Subcutaneous adipose tissue (tissue), 4 donors: ENCODE data around the gene ADRA1B. TPM values are rescaled to one million over a fixed set of nuclear protein-coding genes. Genes with fewer than 3 reads are reported as not detected.

Experiments used
- total RNA-seq, 4 donors: library from RNA; depleted of rRNA; stranded (reverse); fragments of >200 nt; gene quantifications; one replicate each; pipeline ENCODE4 v1.1.0, GENCODE V29; 2016
- TF ChIP-seq, protein P1 (sequence below): fragments of 450-650 bp; IDR thresholded peaks from one replicate; pipeline ENCODE4 v1.5.1; 2016; ENCODE audit warnings: low read depth, mild to moderate bottlenecking, control low read depth, antibody characterized with exemption, moderate library complexity

The ADRA1B gene
- total RNA-seq, 4 donors from 2014 or later = 1.5 to 2.6 (median 2.1) TPM

DNA sequence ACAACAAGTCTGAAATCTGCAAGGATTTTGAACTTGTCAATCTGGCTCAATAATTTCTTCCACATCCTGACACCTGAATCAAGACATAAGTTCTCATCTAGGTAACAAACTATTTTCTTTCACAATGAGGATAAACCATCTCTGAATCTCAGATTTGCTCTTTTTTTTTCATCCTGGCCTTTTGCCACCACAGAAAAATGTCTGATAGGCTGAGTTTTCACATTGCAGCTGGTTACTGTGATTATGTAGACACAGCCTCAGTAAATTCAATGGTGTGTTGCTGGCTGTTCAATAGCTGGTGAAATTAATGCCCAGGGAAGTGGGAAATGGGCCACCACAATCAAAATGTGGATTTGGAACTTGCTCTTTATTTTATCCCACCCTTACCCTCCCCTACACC is 2.8 kb upstream of the ADRA1B start:
- TF ChIP-seq, protein P1, sequence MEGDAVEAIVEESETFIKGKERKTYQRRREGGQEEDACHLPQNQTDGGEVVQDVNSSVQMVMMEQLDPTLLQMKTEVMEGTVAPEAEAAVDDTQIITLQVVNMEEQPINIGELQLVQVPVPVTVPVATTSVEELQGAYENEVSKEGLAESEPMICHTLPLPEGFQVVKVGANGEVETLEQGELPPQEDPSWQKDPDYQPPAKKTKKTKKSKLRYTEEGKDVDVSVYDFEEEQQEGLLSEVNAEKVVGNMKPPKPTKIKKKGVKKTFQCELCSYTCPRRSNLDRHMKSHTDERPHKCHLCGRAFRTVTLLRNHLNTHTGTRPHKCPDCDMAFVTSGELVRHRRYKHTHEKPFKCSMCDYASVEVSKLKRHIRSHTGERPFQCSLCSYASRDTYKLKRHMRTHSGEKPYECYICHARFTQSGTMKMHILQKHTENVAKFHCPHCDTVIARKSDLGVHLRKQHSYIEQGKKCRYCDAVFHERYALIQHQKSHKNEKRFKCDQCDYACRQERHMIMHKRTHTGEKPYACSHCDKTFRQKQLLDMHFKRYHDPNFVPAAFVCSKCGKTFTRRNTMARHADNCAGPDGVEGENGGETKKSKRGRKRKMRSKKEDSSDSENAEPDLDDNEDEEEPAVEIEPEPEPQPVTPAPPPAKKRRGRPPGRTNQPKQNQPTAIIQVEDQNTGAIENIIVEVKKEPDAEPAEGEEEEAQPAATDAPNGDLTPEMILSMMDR = no peak

DNA sequence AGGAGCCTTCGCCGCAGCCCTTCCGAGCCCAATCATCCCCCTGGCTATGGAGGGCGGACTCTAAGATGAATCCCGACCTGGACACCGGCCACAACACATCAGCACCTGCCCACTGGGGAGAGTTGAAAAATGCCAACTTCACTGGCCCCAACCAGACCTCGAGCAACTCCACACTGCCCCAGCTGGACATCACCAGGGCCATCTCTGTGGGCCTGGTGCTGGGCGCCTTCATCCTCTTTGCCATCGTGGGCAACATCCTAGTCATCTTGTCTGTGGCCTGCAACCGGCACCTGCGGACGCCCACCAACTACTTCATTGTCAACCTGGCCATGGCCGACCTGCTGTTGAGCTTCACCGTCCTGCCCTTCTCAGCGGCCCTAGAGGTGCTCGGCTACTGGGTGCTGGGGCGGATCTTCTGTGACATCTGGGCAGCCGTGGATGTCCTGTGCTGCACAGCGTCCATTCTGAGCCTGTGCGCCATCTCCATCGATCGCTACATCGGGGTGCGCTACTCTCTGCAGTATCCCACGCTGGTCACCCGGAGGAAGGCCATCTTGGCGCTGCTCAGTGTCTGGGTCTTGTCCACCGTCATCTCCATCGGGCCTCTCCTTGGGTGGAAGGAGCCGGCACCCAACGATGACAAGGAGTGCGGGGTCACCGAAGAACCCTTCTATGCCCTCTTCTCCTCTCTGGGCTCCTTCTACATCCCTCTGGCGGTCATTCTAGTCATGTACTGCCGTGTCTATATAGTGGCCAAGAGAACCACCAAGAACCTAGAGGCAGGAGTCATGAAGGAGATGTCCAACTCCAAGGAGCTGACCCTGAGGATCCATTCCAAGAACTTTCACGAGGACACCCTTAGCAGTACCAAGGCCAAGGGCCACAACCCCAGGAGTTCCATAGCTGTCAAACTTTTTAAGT is 819 bp downstream of the ADRA1B start:
- TF ChIP-seq, protein P1 = no peak

DNA sequence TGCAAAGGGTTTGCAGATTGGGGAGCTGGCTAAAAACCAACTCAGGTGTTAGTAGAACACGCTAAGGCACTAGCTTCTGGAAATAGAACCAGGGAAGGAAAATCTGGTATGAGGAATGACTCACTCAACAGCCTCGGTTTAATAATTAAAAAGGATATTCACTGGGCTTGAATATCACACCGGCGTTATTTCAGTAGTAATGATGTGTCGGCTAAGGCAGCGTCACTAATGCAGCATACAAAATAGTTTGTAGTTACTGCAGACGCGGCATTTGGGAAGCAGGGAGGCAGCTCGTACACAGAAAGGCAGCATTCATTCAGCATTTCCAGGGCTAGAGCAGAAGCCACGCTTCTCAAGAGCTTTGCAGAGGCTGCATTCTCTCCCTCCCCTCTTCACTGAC is 1.7 kb downstream of the ADRA1B start:
- TF ChIP-seq, protein P1 = no peak

DNA sequence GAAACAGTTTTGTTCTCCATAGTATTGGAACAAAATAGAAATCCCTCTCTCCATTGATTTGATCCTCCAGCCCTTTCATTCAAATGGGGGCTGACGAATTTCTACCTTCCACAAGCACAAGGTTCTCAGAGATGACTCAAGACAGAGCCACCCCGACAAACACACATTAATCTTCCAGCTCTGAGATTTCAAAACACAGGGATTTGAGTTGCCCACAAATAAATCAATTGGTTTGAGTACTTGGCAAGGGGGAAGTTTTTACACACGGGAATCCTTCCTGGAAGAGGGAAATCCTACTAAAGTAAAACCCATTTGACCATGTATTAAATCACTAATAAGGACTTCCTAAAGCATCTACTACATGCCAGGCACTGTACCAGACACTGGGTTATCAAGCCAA is 5.4 kb downstream of the ADRA1B start:
- TF ChIP-seq, protein P1 = no peak

DNA sequence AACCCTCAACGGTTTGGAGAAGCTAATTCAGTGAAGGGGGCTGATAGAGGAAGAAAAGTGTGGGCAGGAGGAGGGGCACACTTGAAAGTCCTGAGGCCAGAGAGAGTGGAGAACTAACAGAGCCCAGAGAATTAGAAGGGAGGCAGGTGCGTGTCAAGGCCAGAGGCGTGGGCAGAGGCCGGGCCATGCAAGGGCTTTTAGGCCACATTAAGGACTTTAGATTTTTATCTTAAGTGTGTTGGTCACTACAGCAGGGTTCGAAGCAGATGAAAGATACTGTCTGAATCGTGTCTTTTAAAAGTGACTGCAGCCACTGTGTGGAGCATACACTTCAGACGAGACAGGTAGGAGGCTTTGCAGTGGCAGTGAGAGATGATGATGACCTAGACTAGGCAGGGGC is 6.7 kb downstream of the ADRA1B start:
- TF ChIP-seq, protein P1 = no peak

DNA sequence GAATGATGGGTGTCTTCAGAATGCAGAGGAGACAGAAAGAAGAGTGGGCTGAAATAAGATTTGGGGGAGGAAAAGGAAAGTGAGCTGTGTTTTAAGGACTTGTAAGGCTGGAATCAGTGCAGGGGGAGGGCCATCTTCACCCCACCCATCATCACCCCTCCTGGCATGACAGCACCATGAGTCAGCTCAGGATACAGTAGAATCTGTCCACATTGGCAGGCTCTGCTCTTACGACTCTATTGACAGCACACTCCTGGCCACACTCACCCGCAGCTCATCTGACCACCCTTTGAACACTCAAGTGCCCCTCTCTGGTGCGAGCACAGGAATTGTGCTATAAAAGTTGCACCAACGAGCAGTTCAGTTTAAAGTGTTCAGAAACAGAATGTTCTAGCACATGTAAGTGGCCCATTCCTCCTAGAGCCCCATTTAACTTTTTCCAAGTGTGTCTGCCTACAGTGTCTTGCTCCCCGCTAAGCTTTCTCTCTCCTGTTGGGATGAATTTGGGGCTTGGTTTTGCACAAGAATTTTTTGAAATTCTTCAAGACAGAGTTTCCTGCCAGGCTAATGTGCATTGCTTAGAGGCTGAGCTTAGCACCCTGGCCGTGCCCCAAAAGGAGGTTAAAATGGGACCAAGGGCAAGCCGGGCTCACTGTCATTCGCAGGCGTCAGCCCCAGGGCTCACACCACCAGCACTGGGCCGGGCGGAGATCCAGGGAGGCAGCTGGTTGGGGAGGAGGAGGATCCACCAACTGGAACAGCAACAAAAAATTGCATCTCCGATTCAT is 12.0 kb downstream of the ADRA1B start:
- TF ChIP-seq, protein P1 = no peak

DNA sequence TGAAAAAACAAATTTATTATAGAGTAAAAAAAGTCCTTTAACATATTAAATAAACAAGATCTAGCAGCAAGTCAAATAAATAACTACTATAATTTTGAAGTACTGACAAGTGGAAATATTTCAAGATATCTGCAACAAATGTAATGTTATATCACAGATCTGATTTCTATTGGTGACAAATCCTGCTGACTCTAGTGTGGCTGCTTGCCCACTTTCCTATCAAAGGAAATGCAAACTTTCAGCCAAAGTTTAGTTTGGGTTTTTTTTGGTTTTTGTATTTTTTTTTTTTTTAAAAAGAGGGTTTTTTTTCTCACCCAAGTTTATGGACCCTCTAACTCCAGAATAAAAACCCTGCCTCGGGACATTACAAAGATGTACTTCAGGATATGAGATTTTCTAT is 12.9 kb downstream of the ADRA1B start:
- TF ChIP-seq, protein P1 = no peak
